ENCODE data around the gene DNAJC21. TPM values are rescaled to one million over a fixed set of nuclear protein-coding genes. Genes with fewer than 3 reads are reported as not detected.

Gene DNAJC21
- total RNA-seq, 1 experiment from 2014 or later: 21.8 TPM

GRCh38 chr5:34930462-34930844 is 1.1 kb downstream of the DNAJC21 start:
- POLR2A ChIA-PET (ENCODE audit: unreplicated experiment): interaction anchor here (0.6 kb wide), 1 partner anchor 275 kb away, joined by 3 read pairs; no protein-coding TSS in a partner anchor
- BruUV-seq (replicated peaks): no TSS peak

GRCh38 chr5:34930870-34931269 is 1.5 kb downstream of the DNAJC21 start:
- DNase-seq: no peak
- no peak for TF ChIP-seq EZH2phosphoT487 (IDR thresholded peaks at IDR 0.05; ENCODE audit: borderline replicate concordance, low read length)
- no peak for TF ChIP-seq CTCF (conservative IDR thresholded peaks at IDR 0.05; ENCODE audit: low read depth, low read length)
- no peak for TF ChIP-seq EZH2 (IDR thresholded peaks at IDR 0.05; ENCODE audit: low read length, unreplicated experiment)
- H3K4me1 ChIP-seq (ENCODE audit: insufficient read depth, low read length): peaks cover 12% of the 10 kb centered on the region
- no peaks in the 10 kb centered on the region for H3K9me3 ChIP-seq (ENCODE audit: low read length)
- H3K36me3 ChIP-seq (ENCODE audit: low read depth, low read length): peaks cover 17% of the 10 kb centered on the region; the same call in 1 of the 2 replicates
- CTCF ChIA-PET: no interaction called here
- POLR2A ChIA-PET (ENCODE audit: unreplicated experiment): no interaction called here
- BruUV-seq (replicated peaks): no TSS peak
- peaks cover 50% of the 10 kb centered on the region for H3K79me2 ChIP-seq (ENCODE audit: low read length)
- no peaks in the 10 kb centered on the region for H3K27me3 ChIP-seq (ENCODE audit: low read length)
- ATAC-seq: no peak
- peak overlapping the region; percentile 97; the same call in 1 of the 2 replicates for H2AFZ ChIP-seq (ENCODE audit: low read length)
- H3K9me2 ChIP-seq (replicated peaks; ENCODE audit: low read length): no peaks in the 10 kb centered on the region
- peaks cover 8% of the 10 kb centered on the region; the same call in 1 of the 2 replicates for H4K20me1 ChIP-seq (ENCODE audit: low read length)
- intact Hi-C loops (cut with micrococcal nuclease): loop anchor here (2.0 kb wide), 2 partner anchors 28 to 72 kb away; no protein-coding TSS in a partner anchor
- H3F3A ChIP-seq (ENCODE audit: low read length, unreplicated experiment): peaks cover 12% of the 10 kb centered on the region
- H3K9ac ChIP-seq (ENCODE audit: low read length): peak overlapping the region; percentile 76
- peak overlapping the region; percentile 91 for H3K4me3 ChIP-seq (ENCODE audit: low read length)
- peak overlapping the region; percentile 92 for H3K4me2 ChIP-seq (ENCODE audit: low read length)
- peak overlapping the region; percentile 48 for H3K27ac ChIP-seq (ENCODE audit: low read length)

More at GRCh38 chr5:34930462-34930844, 1.1 kb downstream of the DNAJC21 start:
- Histone ChIP-seq H3K4me2 (ENCODE audit: low read length) (peak overlapping the region; percentile 92), H3K27me3 (ENCODE audit: low read length) (no peaks in the 10 kb centered on the region), H3K4me1 (ENCODE audit: insufficient read depth, low read length) (peaks cover 12% of the 10 kb centered on the region), H3F3A (ENCODE audit: low read length, unreplicated experiment) (peaks cover 12% of the 10 kb centered on the region), H3K36me3 (ENCODE audit: low read depth, low read length) (peaks cover 16% of the 10 kb centered on the region), H3K79me2 (ENCODE audit: low read length) (peaks cover 52% of the 10 kb centered on the region), H3K9me3 (ENCODE audit: low read length) (no peaks in the 10 kb centered on the region), H2AFZ (ENCODE audit: low read length) (peak overlapping the region; percentile 97), H3K4me3 (ENCODE audit: low read length) (peak overlapping the region; percentile 91), H3K9ac (ENCODE audit: low read length) (peak overlapping the region; percentile 76), H4K20me1 (ENCODE audit: low read length) (peaks cover 8% of the 10 kb centered on the region; the same call in 1 of the 2 replicates), H3K27ac (ENCODE audit: low read length) (peak overlapping the region; percentile 48), H3K9me2 (replicated peaks; ENCODE audit: low read length) (no peaks in the 10 kb centered on the region)
- CTCF ChIA-PET: no interaction called here
- intact Hi-C loops (cut with micrococcal nuclease): loop anchor here (2.0 kb wide), 2 partner anchors 28 to 72 kb away; no protein-coding TSS in a partner anchor
- peak; percentile 29 for ATAC-seq
- TF ChIP-seq CTCF (conservative IDR thresholded peaks at IDR 0.05; ENCODE audit: low read depth, low read length): no peak
- TF ChIP-seq EZH2phosphoT487 (IDR thresholded peaks at IDR 0.05; ENCODE audit: borderline replicate concordance, low read length): no peak
- TF ChIP-seq EZH2 (IDR thresholded peaks at IDR 0.05; ENCODE audit: low read length, unreplicated experiment): no peak
- DNase-seq: peak; percentile 74

GRCh38 chr5:34932947-34933346 is 3.6 kb downstream of the DNAJC21 start:
- no peak for DNase-seq
- Histone ChIP-seq H4K20me1 (ENCODE audit: low read length) (peaks cover 8% of the 10 kb centered on the region; the same call in 1 of the 2 replicates), H3K27ac (ENCODE audit: low read length) (no peak overlapping the region), H3K79me2 (ENCODE audit: low read length) (peaks cover 50% of the 10 kb centered on the region), H3K9me2 (replicated peaks; ENCODE audit: low read length) (no peaks in the 10 kb centered on the region), H3K9ac (ENCODE audit: low read length) (no peak overlapping the region), H3F3A (ENCODE audit: low read length, unreplicated experiment) (peaks cover 5% of the 10 kb centered on the region), H3K4me3 (ENCODE audit: low read length) (no peak overlapping the region), H2AFZ (ENCODE audit: low read length) (no peak overlapping the region), H3K4me2 (ENCODE audit: low read length) (no peak overlapping the region), H3K27me3 (ENCODE audit: low read length) (no peaks in the 10 kb centered on the region), H3K4me1 (ENCODE audit: insufficient read depth, low read length) (peaks cover 12% of the 10 kb centered on the region), H3K36me3 (ENCODE audit: low read depth, low read length) (0 out of 2 replicates have a peak, but pooled peaks cover 15% of the 10 kb centered on the region), H3K9me3 (ENCODE audit: low read length) (no peaks in the 10 kb centered on the region)
- BruUV-seq (replicated peaks): no TSS peak
- intact Hi-C loops (cut with micrococcal nuclease): no loop called here
- no peak for ATAC-seq
- ChIA-PET CTCF (no interaction called here), POLR2A (ENCODE audit: unreplicated experiment) (no interaction called here)
- no peak for TF ChIP-seq CTCF (conservative IDR thresholded peaks at IDR 0.05; ENCODE audit: low read depth, low read length)
- TF ChIP-seq EZH2phosphoT487 (IDR thresholded peaks at IDR 0.05; ENCODE audit: borderline replicate concordance, low read length): no peak
- no peak for TF ChIP-seq EZH2 (IDR thresholded peaks at IDR 0.05; ENCODE audit: low read length, unreplicated experiment)
